Lung (tissue), 12 donors: ENCODE data around the gene CATSPERB. TPM values are rescaled to one million over a fixed set of nuclear protein-coding genes. Genes with fewer than 3 reads are reported as not detected.

Experiments used
- ATAC-seq: fragments of 200-7000 bp; cut with Tn5 transposase; one replicate; pipeline ENCODE4 v1.9.1; 2020; ENCODE audit warnings: moderate number of reproducible peaks; ENCODE audit not compliant: insufficient read depth, low FRiP score
- DNase-seq, 3 donors: peaks; one replicate each; pipeline ENCODE4 v3.0.0-alpha.2; 2013 to 2017
- H3K27ac ChIP-seq, 2 donors: one replicate each; pipeline ENCODE4 v1.5.1; 2013; ENCODE audit warnings: mild to moderate bottlenecking in 2 of 2, moderate library complexity in 2 of 2, control low read depth in 1 of 2, inconsistent platforms in 1 of 2, low read depth in 1 of 2, low read length in 1 of 2
- H3K27me3 ChIP-seq, 3 donors: one replicate each; pipeline ENCODE4 v1.5.1; 2013; ENCODE audit warnings: low read length in 2 of 3; ENCODE audit not compliant: control insufficient read depth in 3 of 3, insufficient read depth in 3 of 3
- H3K36me3 ChIP-seq, 4 donors: one replicate each; pipeline ENCODE4 v1.5.1; 2013; ENCODE audit warnings: low read length in 4 of 4, mild to moderate bottlenecking in 1 of 4, moderate library complexity in 1 of 4; ENCODE audit not compliant: control insufficient read depth in 4 of 4, insufficient read depth in 4 of 4
- H3K4me1 ChIP-seq, 5 donors: one replicate each; pipeline ENCODE4 v1.5.1; 2013; ENCODE audit warnings: low read length in 5 of 5, mild to moderate bottlenecking in 2 of 5, moderate library complexity in 1 of 5; ENCODE audit not compliant: control insufficient read depth in 5 of 5, insufficient read depth in 5 of 5
- H3K4me3 ChIP-seq: one replicate; pipeline ENCODE4 v1.5.1; 2013; ENCODE audit warnings: mild to moderate bottlenecking, control low read depth, moderate library complexity
- H3K9ac ChIP-seq, 2 donors: one replicate each; pipeline ENCODE4 v1.5.1; 2013; ENCODE audit warnings: low read length in 2 of 2, control low read depth in 1 of 2; ENCODE audit not compliant: insufficient read depth in 1 of 2
- H3K9me3 ChIP-seq, 4 donors: one replicate each; pipeline ENCODE4 v1.5.1; 2013; ENCODE audit warnings: low read length in 3 of 4, mild to moderate bottlenecking in 1 of 4, moderate library complexity in 1 of 4; ENCODE audit not compliant: control insufficient read depth in 4 of 4, insufficient read depth in 3 of 4
- WGBS, 2 donors: extraction: QIAGEN DNeasy Blood & Tissue Kit; methylation state at CpG; one replicate each; pipeline ENCODE4 v1.1.7; 2013; 5-methylcytosine and 5-hydroxymethylcytosine counted together
- polyA plus RNA-seq, 2 donors: library from polyadenylated mRNA; stranded (reverse); fragments of 200-250 nt; gene quantifications; one replicate each; pipeline ENCODE4 v1.2.1, GENCODE V29; 2013
- total RNA-seq, 2 donors: library from RNA; depleted of rRNA in 1 of 2; stranded (reverse); fragments of >200 nt in 1 of 2; gene quantifications; one replicate each; pipeline ENCODE4 v1.2.1, GENCODE V29; 2014 to 2021
- TF ChIP-seq, protein P1 (sequence below): IDR thresholded peaks from 2 replicates; pipeline ENCODE4 v1.5.1; 2012; ENCODE audit warnings: mild to moderate bottlenecking; ENCODE audit errors: control extremely low read depth, extremely low read depth
- donor health status: control.
- donor health status: control.
- donor health status: Bipolar disorder and iron deficiency.
- donor health status: healthy.
- donor health status: DM: yes; HTN: yes; CAD: no.

The CATSPERB gene
- total and polyA plus RNA-seq, 4 donors, result 0.57 to 9.0 (median 4.3) TPM

GRCh38 chr14:91647856-91648255, 84.0 kb downstream of the CATSPERB start:
- no peaks in the 10 kb centered on the region for H3K36me3 ChIP-seq
- TF ChIP-seq, protein P1, sequence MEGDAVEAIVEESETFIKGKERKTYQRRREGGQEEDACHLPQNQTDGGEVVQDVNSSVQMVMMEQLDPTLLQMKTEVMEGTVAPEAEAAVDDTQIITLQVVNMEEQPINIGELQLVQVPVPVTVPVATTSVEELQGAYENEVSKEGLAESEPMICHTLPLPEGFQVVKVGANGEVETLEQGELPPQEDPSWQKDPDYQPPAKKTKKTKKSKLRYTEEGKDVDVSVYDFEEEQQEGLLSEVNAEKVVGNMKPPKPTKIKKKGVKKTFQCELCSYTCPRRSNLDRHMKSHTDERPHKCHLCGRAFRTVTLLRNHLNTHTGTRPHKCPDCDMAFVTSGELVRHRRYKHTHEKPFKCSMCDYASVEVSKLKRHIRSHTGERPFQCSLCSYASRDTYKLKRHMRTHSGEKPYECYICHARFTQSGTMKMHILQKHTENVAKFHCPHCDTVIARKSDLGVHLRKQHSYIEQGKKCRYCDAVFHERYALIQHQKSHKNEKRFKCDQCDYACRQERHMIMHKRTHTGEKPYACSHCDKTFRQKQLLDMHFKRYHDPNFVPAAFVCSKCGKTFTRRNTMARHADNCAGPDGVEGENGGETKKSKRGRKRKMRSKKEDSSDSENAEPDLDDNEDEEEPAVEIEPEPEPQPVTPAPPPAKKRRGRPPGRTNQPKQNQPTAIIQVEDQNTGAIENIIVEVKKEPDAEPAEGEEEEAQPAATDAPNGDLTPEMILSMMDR, result no peak
- no peak for ATAC-seq
- H3K9ac ChIP-seq, result no peak overlapping the region
- H3K27ac ChIP-seq, result no peak overlapping the region
- H3K27me3 ChIP-seq, result no peaks in the 10 kb centered on the region
- no peaks in the 10 kb centered on the region for H3K4me1 ChIP-seq
- no peak for DNase-seq
- WGBS, 2 donors, result 72 to 83% methylated on average over 1 of the region's 1 CpG
- H3K9me3 ChIP-seq, result no peaks in the 10 kb centered on the region
- H3K4me3 ChIP-seq, result no peak overlapping the region

GRCh38 chr14:91636604-91637003, 95.3 kb downstream of the CATSPERB start:
- 68 to 79% methylated on average over 4 of the region's 4 CpGs for WGBS, 2 donors

DNA sequence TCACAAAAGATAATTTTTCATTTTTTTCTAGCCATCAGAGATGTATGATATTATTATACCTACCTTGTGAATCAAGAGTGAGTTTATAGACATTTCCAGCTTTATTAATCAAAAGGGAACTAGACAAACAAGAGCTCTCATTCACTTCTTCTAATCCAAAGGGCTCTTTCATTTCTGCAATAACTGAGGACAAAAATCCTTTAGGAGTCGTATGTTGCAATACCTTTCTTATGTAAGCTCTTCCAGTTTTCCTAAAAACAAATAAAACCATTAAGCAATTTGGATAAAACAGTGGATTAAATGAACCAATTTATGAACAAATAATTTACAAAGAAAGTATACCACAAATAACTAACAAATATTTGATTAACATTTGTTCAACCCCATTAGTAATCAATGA, 107.1 kb downstream of the CATSPERB start:
- Histone ChIP-seq H3K27me3 (no peaks in the 10 kb centered on the region), H3K9ac (no peak overlapping the region), H3K27ac (no peak overlapping the region), H3K4me3 (no peak overlapping the region), H3K4me1 (no peaks in the 10 kb centered on the region), H3K36me3 (no peaks in the 10 kb centered on the region), H3K9me3 (no peaks in the 10 kb centered on the region)
- 61 to 76% methylated on average over 1 of the region's 1 CpG for WGBS, 2 donors
- TF ChIP-seq, protein P1, result no peak
- ATAC-seq (no peak), DNase-seq (peak in 1 of 3 donors; percentile 25)

More at GRCh38 chr14:91636604-91637003, 95.3 kb downstream of the CATSPERB start:
- Histone ChIP-seq H3K4me3 (no peak overlapping the region), H3K27me3 (no peaks in the 10 kb centered on the region), H3K27ac (no peak overlapping the region), H3K9ac (no peak overlapping the region), H3K9me3 (peaks cover 0 to 1% (median 0%) of the 10 kb centered on the region in 4 donors), H3K4me1 (no peaks in the 10 kb centered on the region), H3K36me3 (no peaks in the 10 kb centered on the region)
- TF ChIP-seq, protein P1, result no peak
- ATAC-seq, result no peak
- DNase-seq, result peak in 1 of 3 donors; percentile 8

GRCh38 chr14:91614187-91614586, 117.7 kb downstream of the CATSPERB start:
- H3K9ac ChIP-seq, result no peak overlapping the region
- ATAC-seq (no peak), DNase-seq (no peak)
- TF ChIP-seq, protein P1, result no peak
- WGBS, 2 donors, result 42 to 64% methylated on average over 2 of the region's 2 CpGs
- H3K4me3 ChIP-seq, result no peak overlapping the region
- no peaks in the 10 kb centered on the region for H3K27me3 ChIP-seq
- no peaks in the 10 kb centered on the region for H3K36me3 ChIP-seq
- H3K9me3 ChIP-seq, result no peaks in the 10 kb centered on the region
- no peaks in the 10 kb centered on the region for H3K4me1 ChIP-seq
- no peak overlapping the region for H3K27ac ChIP-seq
